Measurements from ENCODE around the gene ANAPC2. TPM values are rescaled to one million over a fixed set of nuclear protein-coding genes. Genes with fewer than 3 reads are reported as not detected.
A peak's percentile ranks its signal among the peaks of the same experiment; 100 is the strongest.

ANAPC2 gene
- total RNA-seq, 1 experiment from 2014 or later: 80.9 TPM

DNA sequence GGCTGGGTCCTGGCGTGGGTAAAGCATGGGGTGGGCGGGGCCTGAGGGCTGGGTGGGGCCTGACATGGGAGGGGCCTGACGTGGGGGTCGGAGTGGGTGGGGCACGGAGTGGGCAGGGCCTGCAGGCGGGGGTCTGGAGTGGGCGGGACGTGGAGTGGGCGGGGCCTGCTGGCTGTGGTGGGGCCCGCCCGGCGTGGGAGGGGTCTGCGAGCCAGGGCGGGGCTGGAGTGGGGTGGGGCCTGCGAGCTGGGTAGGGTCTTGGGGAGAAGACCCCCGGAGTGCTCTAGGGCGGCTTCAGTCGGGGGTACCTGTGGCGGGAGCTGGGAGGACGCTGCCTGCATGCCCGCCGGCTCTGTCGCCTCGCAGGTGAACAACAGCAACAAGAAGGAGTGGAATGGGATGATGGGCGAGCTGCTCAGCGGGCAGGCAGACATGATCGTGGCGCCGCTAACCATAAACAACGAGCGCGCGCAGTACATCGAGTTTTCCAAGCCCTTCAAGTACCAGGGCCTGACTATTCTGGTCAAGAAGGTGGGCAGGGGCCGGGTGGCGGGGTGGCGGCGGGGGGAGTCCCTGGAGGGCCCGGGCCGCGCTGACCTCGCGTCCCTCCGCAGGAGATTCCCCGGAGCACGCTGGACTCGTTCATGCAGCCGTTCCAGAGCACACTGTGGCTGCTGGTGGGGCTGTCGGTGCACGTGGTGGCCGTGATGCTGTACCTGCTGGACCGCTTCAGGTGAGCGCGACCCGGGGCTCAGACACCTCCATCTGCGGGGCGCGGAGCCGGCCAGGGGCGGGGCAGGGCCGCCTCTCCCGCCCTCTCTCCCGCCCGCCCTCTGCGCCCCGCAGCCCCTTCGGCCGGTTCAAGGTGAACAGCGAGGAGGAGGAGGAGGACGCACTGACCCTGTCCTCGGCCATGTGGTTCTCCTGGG, 26.5 kb downstream of the ANAPC2 start:
- H3K27me3 Mint-ChIP-seq (ENCODE audit: low read depth): peaks cover 84% of the 10 kb centered on the region
- ChIA-PET CTCF (interaction anchor here (0.6 to 3.7 kb wide), 16 partner anchors 12 to 520 kb away, joined by 3 to 40 read pairs (median 4); partner anchors contain the start of genes NPDC1, RNF208, RNF224 and SSNA1), POLR2A (interaction anchor here (1.0 to 1.4 kb wide), 2 partner anchors 13 to 94 kb away, joined by 3 to 6 read pairs; no protein-coding TSS in a partner anchor)
- H3K4me3 Mint-ChIP-seq: peak overlapping the region; percentile 68
- H3K4me1 Mint-ChIP-seq: no peaks in the 10 kb centered on the region
- no peaks in the 10 kb centered on the region for H3K9me3 Mint-ChIP-seq
- TF ChIP-seq SP1 (CRISPR knock-in tag; conservative IDR thresholded peaks at IDR 0.05) (no peak; the same call in 1 of the 2 replicates), GABPB1 (CRISPR knock-in tag; IDR thresholded peaks at IDR 0.05) (no peak), GTF2I (CRISPR knock-in tag; conservative IDR thresholded peaks at IDR 0.05) (no peak), SMAD3 (CRISPR knock-in tag; IDR thresholded peaks at IDR 0.05; ENCODE audit: borderline replicate concordance) (no peak)
- ATAC-seq (peak; percentile 30), DNase-seq (ENCODE audit: low spot score) (peak; percentile 73)
- no peak overlapping the region for H3K27ac Mint-ChIP-seq
- H3K36me3 Mint-ChIP-seq: no peaks in the 10 kb centered on the region

GRCh38 chr9:137160716-137161557, 27.4 kb downstream of the ANAPC2 start:
- peak overlapping the region; percentile 16; the same call in 1 of the 2 replicates for H3K4me3 Mint-ChIP-seq
- H3K36me3 Mint-ChIP-seq: no peaks in the 10 kb centered on the region
- H3K9me3 Mint-ChIP-seq: no peaks in the 10 kb centered on the region
- ChIA-PET POLR2A (interaction anchor here (1.0 kb wide), 1 partner anchor 93 kb away, joined by 3 read pairs; no protein-coding TSS in a partner anchor), CTCF (interaction anchor here (0.5 to 3.7 kb wide), 6 partner anchors 9 to 80 kb away, joined by 3 to 40 read pairs (median 6); partner anchors contain the start of gene TUBB4B)
- DNase-seq (ENCODE audit: low spot score): no peak
- no peak overlapping the region for H3K27ac Mint-ChIP-seq
- no peaks in the 10 kb centered on the region for H3K4me1 Mint-ChIP-seq
- H3K27me3 Mint-ChIP-seq (ENCODE audit: low read depth): peaks cover 84% of the 10 kb centered on the region
- peak; percentile 14 for ATAC-seq
- no peak for TF ChIP-seq OVOL2 (CRISPR knock-in tag; IDR thresholded peaks at IDR 0.05; ENCODE audit: borderline replicate concordance)
- TF ChIP-seq, protein P1, sequence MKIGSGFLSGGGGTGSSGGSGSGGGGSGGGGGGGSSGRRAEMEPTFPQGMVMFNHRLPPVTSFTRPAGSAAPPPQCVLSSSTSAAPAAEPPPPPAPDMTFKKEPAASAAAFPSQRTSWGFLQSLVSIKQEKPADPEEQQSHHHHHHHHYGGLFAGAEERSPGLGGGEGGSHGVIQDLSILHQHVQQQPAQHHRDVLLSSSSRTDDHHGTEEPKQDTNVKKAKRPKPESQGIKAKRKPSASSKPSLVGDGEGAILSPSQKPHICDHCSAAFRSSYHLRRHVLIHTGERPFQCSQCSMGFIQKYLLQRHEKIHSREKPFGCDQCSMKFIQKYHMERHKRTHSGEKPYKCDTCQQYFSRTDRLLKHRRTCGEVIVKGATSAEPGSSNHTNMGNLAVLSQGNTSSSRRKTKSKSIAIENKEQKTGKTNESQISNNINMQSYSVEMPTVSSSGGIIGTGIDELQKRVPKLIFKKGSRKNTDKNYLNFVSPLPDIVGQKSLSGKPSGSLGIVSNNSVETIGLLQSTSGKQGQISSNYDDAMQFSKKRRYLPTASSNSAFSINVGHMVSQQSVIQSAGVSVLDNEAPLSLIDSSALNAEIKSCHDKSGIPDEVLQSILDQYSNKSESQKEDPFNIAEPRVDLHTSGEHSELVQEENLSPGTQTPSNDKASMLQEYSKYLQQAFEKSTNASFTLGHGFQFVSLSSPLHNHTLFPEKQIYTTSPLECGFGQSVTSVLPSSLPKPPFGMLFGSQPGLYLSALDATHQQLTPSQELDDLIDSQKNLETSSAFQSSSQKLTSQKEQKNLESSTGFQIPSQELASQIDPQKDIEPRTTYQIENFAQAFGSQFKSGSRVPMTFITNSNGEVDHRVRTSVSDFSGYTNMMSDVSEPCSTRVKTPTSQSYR (CRISPR knock-in tag; IDR thresholded peaks at IDR 0.05): no peak
- TF ChIP-seq E2F4 (CRISPR knock-in tag; IDR thresholded peaks at IDR 0.05; ENCODE audit: borderline replicate concordance, low read depth): no peak
- TF ChIP-seq JAZF1 (CRISPR knock-in tag; IDR thresholded peaks at IDR 0.05): no peak
- TF ChIP-seq PRRX2 (CRISPR knock-in tag; IDR thresholded peaks at IDR 0.05): no peak
- TF ChIP-seq CREM (CRISPR knock-in tag; IDR thresholded peaks at IDR 0.05): no peak
- TF ChIP-seq TEAD1 (CRISPR knock-in tag; IDR thresholded peaks at IDR 0.05): no peak
- no peak for TF ChIP-seq MXD4 (CRISPR knock-in tag; IDR thresholded peaks at IDR 0.05; ENCODE audit: borderline replicate concordance)
- TF ChIP-seq SMAD3 (CRISPR knock-in tag; IDR thresholded peaks at IDR 0.05; ENCODE audit: borderline replicate concordance): no peak
- no peak for TF ChIP-seq SMAD4 (CRISPR knock-in tag; IDR thresholded peaks at IDR 0.05)
- TF ChIP-seq GRHL2 (CRISPR knock-in tag; IDR thresholded peaks at IDR 0.05; ENCODE audit: insufficient replicate concordance, severe bottlenecking): no peak
- TF ChIP-seq, protein P2, sequence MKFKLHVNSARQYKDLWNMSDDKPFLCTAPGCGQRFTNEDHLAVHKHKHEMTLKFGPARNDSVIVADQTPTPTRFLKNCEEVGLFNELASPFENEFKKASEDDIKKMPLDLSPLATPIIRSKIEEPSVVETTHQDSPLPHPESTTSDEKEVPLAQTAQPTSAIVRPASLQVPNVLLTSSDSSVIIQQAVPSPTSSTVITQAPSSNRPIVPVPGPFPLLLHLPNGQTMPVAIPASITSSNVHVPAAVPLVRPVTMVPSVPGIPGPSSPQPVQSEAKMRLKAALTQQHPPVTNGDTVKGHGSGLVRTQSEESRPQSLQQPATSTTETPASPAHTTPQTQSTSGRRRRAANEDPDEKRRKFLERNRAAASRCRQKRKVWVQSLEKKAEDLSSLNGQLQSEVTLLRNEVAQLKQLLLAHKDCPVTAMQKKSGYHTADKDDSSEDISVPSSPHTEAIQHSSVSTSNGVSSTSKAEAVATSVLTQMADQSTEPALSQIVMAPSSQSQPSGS (CRISPR knock-in tag; IDR thresholded peaks at IDR 0.05; ENCODE audit: borderline replicate concordance, low read depth): no peak
- TF ChIP-seq RORB (CRISPR knock-in tag; IDR thresholded peaks at IDR 0.05): no peak
- TF ChIP-seq, protein P3, sequence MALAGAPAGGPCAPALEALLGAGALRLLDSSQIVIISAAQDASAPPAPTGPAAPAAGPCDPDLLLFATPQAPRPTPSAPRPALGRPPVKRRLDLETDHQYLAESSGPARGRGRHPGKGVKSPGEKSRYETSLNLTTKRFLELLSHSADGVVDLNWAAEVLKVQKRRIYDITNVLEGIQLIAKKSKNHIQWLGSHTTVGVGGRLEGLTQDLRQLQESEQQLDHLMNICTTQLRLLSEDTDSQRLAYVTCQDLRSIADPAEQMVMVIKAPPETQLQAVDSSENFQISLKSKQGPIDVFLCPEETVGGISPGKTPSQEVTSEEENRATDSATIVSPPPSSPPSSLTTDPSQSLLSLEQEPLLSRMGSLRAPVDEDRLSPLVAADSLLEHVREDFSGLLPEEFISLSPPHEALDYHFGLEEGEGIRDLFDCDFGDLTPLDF (CRISPR knock-in tag; IDR thresholded peaks at IDR 0.05): no peak
- TF ChIP-seq MYBL2 (CRISPR knock-in tag; IDR thresholded peaks at IDR 0.05): no peak
- TF ChIP-seq, protein P4, sequence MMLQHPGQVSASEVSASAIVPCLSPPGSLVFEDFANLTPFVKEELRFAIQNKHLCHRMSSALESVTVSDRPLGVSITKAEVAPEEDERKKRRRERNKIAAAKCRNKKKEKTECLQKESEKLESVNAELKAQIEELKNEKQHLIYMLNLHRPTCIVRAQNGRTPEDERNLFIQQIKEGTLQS (CRISPR knock-in tag; conservative IDR thresholded peaks at IDR 0.05): no peak
- no peak for TF ChIP-seq PRDM15 (CRISPR knock-in tag; IDR thresholded peaks at IDR 0.05)
- no peak for TF ChIP-seq ZNF263 (CRISPR knock-in tag; IDR thresholded peaks at IDR 0.05; ENCODE audit: low read depth)

All from WTC11 (cell line).